H9 (cell line): Measurements from ENCODE around the gene VPS35L. TPM values are rescaled to one million over a fixed set of nuclear protein-coding genes. Genes with fewer than 3 reads are reported as not detected.

Experiments
- DNase-seq: peaks from one replicate; pipeline ENCODE4 v3.0.0-alpha.2; 2017
- H2AFZ ChIP-seq: one replicate; pipeline ENCODE4 v1.6.1; 2013; ENCODE audit warnings: mild to moderate bottlenecking, low read length, control low read depth, moderate library complexity
- H2AK5ac ChIP-seq: 2 replicates; pipeline ENCODE4 v1.6.1; 2013; ENCODE audit warnings: low read length, control low read depth, mixed read lengths; ENCODE audit not compliant: insufficient read length
- H2BK120ac ChIP-seq: one replicate; pipeline ENCODE4 v1.6.1; 2013; ENCODE audit warnings: low read depth, mild to moderate bottlenecking, low read length, control low read depth, inconsistent platforms; ENCODE audit not compliant: poor library complexity, severe bottlenecking
- H2BK12ac ChIP-seq: 2 replicates; pipeline ENCODE4 v1.6.1; 2013; ENCODE audit warnings: low read length, control low read depth, mixed read lengths, low read depth; ENCODE audit not compliant: insufficient read length
- H2BK15ac ChIP-seq: 2 replicates; pipeline ENCODE4 v1.6.1; 2013; ENCODE audit warnings: low read depth, low read length, control low read depth
- H2BK20ac ChIP-seq: one replicate; pipeline ENCODE4 v1.6.1; 2013; ENCODE audit warnings: low read depth, mild to moderate bottlenecking, low read length, control low read depth, inconsistent platforms; ENCODE audit not compliant: poor library complexity, severe bottlenecking
- H2BK5ac ChIP-seq: 2 replicates; pipeline ENCODE4 v1.6.1; 2013; ENCODE audit warnings: low read length, control low read depth, mixed read lengths; ENCODE audit not compliant: insufficient read length
- H3K14ac ChIP-seq: 2 replicates; pipeline ENCODE4 v1.6.1; 2013; ENCODE audit warnings: low read length, control low read depth; ENCODE audit not compliant: insufficient read depth
- H3K18ac ChIP-seq: 2 replicates; pipeline ENCODE4 v1.6.1; 2013; ENCODE audit warnings: low read depth, mild to moderate bottlenecking, mixed read lengths, low read length, control low read depth; ENCODE audit not compliant: insufficient read length
- H3K23ac ChIP-seq: 2 replicates; pipeline ENCODE4 v1.6.1; 2013; ENCODE audit warnings: low read length, control low read depth, mixed read lengths, low read depth; ENCODE audit not compliant: insufficient read length
- H3K23me2 ChIP-seq: 2 replicates; pipeline ENCODE4 v1.6.1; 2013; ENCODE audit warnings: low read depth, mild to moderate bottlenecking, mixed read lengths, low read length, control low read depth; ENCODE audit not compliant: insufficient read length, poor library complexity, severe bottlenecking
- H3K27ac ChIP-seq: 2 replicates; pipeline ENCODE4 v1.5.1; 2013; ENCODE audit warnings: low read length, control low read depth, mixed read lengths, low read depth; ENCODE audit not compliant: insufficient read length
- H3K27me3 ChIP-seq: 2 replicates; pipeline ENCODE4 v1.6.1; 2013; ENCODE audit warnings: low read length, control low read depth, inconsistent platforms; ENCODE audit not compliant: insufficient read depth
- H3K4ac ChIP-seq: 2 replicates; pipeline ENCODE4 v1.6.1; 2013; ENCODE audit warnings: low read depth, mild to moderate bottlenecking, control low read depth, inconsistent platforms, low read length, moderate library complexity
- H3K4me1 ChIP-seq: 2 replicates; pipeline ENCODE4 v1.6.1; 2013; ENCODE audit warnings: low read length, control low read depth, inconsistent platforms; ENCODE audit not compliant: insufficient read depth
- H3K4me2 ChIP-seq: 2 replicates; pipeline ENCODE4 v1.6.1; 2013; ENCODE audit warnings: low read length, control low read depth, mixed read lengths; ENCODE audit not compliant: insufficient read length, insufficient read depth
- H3K56ac ChIP-seq: 2 replicates; pipeline ENCODE4 v1.6.1; 2013; ENCODE audit warnings: low read depth, mild to moderate bottlenecking, mixed read lengths, low read length, control low read depth; ENCODE audit not compliant: insufficient read length
- H3K79me1 ChIP-seq: 2 replicates; pipeline ENCODE4 v1.6.1; 2013; ENCODE audit warnings: low read depth, mild to moderate bottlenecking, moderate library complexity, low read length, control low read depth, inconsistent platforms; ENCODE audit not compliant: insufficient read depth, poor library complexity, severe bottlenecking
- H3K79me2 ChIP-seq: 2 replicates; pipeline ENCODE4 v1.6.1; 2013; ENCODE audit warnings: low read length, control low read depth, inconsistent platforms; ENCODE audit not compliant: insufficient read depth
- H3K9ac ChIP-seq: 2 replicates; pipeline ENCODE4 v1.6.1; 2013; ENCODE audit warnings: low read length, control low read depth, mixed read lengths; ENCODE audit not compliant: insufficient read length; ENCODE audit errors: extremely low read depth
- H3K9me3 ChIP-seq: one replicate; pipeline ENCODE4 v1.6.1; 2013; ENCODE audit warnings: low read depth, low read length, inconsistent platforms; ENCODE audit not compliant: control insufficient read depth
- H3T11ph ChIP-seq: one replicate; pipeline ENCODE4 v1.6.1; 2013; ENCODE audit warnings: mild to moderate bottlenecking, low read length, control low read depth, inconsistent platforms
- H4K20me1 ChIP-seq: one replicate; pipeline ENCODE4 v1.6.1; 2013; ENCODE audit not compliant: control insufficient read depth, insufficient read length, insufficient read depth
- H4K5ac ChIP-seq: 2 replicates; pipeline ENCODE4 v1.6.1; 2013; ENCODE audit warnings: low read depth, mild to moderate bottlenecking, mixed read lengths, low read length, control low read depth; ENCODE audit not compliant: insufficient read length
- H4K8ac ChIP-seq: replicated peaks from 2 replicates; pipeline ENCODE4 v1.6.1; 2013; ENCODE audit warnings: low read length, control low read depth, mixed read lengths, low read depth; ENCODE audit not compliant: insufficient read length
- H4K91ac ChIP-seq: 2 replicates; pipeline ENCODE4 v1.6.1; 2013; ENCODE audit warnings: low read depth, mild to moderate bottlenecking, moderate library complexity, mixed read lengths, low read length, control low read depth; ENCODE audit not compliant: insufficient read length
- H3K27ac Mint-ChIP-seq, 3 experiments: 2 replicates in 2 of 3; 3 replicates in 1 of 3; pipeline ENCODE4 v1.8.0; 2020 to 2021; ENCODE audit warnings: mixed read lengths in 3 of 3, mild to moderate bottlenecking in 1 of 3, moderate library complexity in 1 of 3
- H3K27me3 Mint-ChIP-seq: 2 replicates; pipeline ENCODE4 v1.8.0; 2021; ENCODE audit warnings: low read depth, mild to moderate bottlenecking, moderate library complexity, mixed read lengths
- H3K36me3 Mint-ChIP-seq, 3 experiments: 2 replicates in 2 of 3; 3 replicates in 1 of 3; pipeline ENCODE4 v1.8.0; 2020 to 2021; ENCODE audit warnings: low read depth in 3 of 3, mixed read lengths in 3 of 3; ENCODE audit not compliant: insufficient read depth in 1 of 3
- H3K4me1 Mint-ChIP-seq, 2 experiments: 2 replicates each; pipeline ENCODE4 v1.8.0; 2020; ENCODE audit warnings: mixed read lengths in 2 of 2
- H3K4me3 Mint-ChIP-seq, 2 experiments: 2 replicates in 1 of 2; 3 replicates in 1 of 2; pipeline ENCODE4 v1.8.0; 2020 to 2021; ENCODE audit warnings: mild to moderate bottlenecking in 2 of 2, mixed read lengths in 2 of 2, moderate library complexity in 1 of 2
- H3K9me3 Mint-ChIP-seq, 2 experiments: 2 replicates in 1 of 2; 3 replicates in 1 of 2; pipeline ENCODE4 v1.8.0; 2020; ENCODE audit warnings: mild to moderate bottlenecking in 2 of 2, mixed read lengths in 2 of 2, moderate library complexity in 1 of 2
- WGBS: extraction: QIAGEN DNeasy Blood & Tissue Kit; methylation state at CpG from one replicate; pipeline ENCODE4 v1.1.7; 2013; ENCODE audit warnings: missing lambda C conversion rate, low lambda C conversion rate, mixed read lengths; ENCODE audit not compliant: insufficient read length; ENCODE audit errors: extremely low coverage; 5-methylcytosine and 5-hydroxymethylcytosine counted together
- total RNA-seq: library from RNA; stranded (reverse); gene quantifications from 2 replicates; pipeline ENCODE4 v1.2.1, GENCODE V29; 2021
- TF ChIP-seq, protein P1 (sequence below): fragments of 200-600 bp; sonication (generic); conservative IDR thresholded peaks from 3 replicates; pipeline ENCODE4 v1.8.0; 2021; ENCODE audit warnings: antibody characterized with exemption, mild to moderate bottlenecking

Gene VPS35L
- total RNA-seq, 1 experiment from 2014 or later: 58.4 TPM

DNA sequence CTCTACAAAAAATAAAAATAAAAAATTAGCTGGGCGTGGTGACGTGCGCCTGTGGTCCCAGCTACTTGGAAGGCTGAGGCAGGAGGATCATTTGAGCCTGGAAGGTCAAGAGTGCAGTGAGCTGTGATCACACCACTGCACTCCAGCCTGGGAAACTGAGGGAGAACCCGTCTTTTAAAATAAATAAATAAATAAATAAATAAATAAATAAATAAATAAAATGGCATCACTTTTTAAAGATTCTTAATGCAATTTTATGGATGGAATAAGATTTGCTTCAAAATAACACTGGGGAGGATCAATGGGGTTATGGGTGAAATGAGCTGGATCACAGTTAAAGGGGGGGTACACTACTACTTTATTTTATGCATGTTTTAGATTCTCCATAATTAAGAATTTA, 48.5 kb upstream of the VPS35L start:
- Histone ChIP-seq H2BK20ac (no peak overlapping the region), H3K23me2 (no peaks in the 10 kb centered on the region), H3K4me2 (no peak overlapping the region), H4K91ac (no peak overlapping the region), H3K56ac (no peak overlapping the region), H3K18ac (no peak overlapping the region), H3K79me2 (no peaks in the 10 kb centered on the region), H3K27ac (no peak overlapping the region), H2BK120ac (no peak overlapping the region), H3K14ac (no peak overlapping the region), H2BK12ac (no peak overlapping the region), H4K20me1 (no peaks in the 10 kb centered on the region), H3K4ac (no peak overlapping the region), H2BK15ac (no peak overlapping the region), H2AFZ (no peak overlapping the region), H3K79me1 (no peaks in the 10 kb centered on the region), H3K23ac (no peak overlapping the region), H2AK5ac (no peak overlapping the region), H3T11ph (no peak overlapping the region), H2BK5ac (no peak overlapping the region), H4K8ac (no peak overlapping the region), H3K9ac (no peak overlapping the region), H3K4me1 (no peaks in the 10 kb centered on the region), H4K5ac (no peak overlapping the region), H3K27me3 (no peaks in the 10 kb centered on the region), H3K9me3 (no peaks in the 10 kb centered on the region)
- no peaks in the 10 kb centered on the region for H3K9me3 Mint-ChIP-seq
- DNase-seq: no peak
- peaks cover 25 to 65% (median 60%) of the 10 kb centered on the region in 3 experiments for H3K36me3 Mint-ChIP-seq
- no peak overlapping the region for H3K27ac Mint-ChIP-seq
- H3K4me1 Mint-ChIP-seq: no peaks in the 10 kb centered on the region
- H3K27me3 Mint-ChIP-seq: no peaks in the 10 kb centered on the region
- WGBS: no CpG with 5 or more reads among the region's 4 CpGs
- H3K4me3 Mint-ChIP-seq: no peak overlapping the region
- TF ChIP-seq, protein P1, sequence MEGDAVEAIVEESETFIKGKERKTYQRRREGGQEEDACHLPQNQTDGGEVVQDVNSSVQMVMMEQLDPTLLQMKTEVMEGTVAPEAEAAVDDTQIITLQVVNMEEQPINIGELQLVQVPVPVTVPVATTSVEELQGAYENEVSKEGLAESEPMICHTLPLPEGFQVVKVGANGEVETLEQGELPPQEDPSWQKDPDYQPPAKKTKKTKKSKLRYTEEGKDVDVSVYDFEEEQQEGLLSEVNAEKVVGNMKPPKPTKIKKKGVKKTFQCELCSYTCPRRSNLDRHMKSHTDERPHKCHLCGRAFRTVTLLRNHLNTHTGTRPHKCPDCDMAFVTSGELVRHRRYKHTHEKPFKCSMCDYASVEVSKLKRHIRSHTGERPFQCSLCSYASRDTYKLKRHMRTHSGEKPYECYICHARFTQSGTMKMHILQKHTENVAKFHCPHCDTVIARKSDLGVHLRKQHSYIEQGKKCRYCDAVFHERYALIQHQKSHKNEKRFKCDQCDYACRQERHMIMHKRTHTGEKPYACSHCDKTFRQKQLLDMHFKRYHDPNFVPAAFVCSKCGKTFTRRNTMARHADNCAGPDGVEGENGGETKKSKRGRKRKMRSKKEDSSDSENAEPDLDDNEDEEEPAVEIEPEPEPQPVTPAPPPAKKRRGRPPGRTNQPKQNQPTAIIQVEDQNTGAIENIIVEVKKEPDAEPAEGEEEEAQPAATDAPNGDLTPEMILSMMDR: no peak
